Testis (tissue), 3 donors: ENCODE data around the gene KLK13. TPM values are rescaled to one million over a fixed set of nuclear protein-coding genes. Genes with fewer than 3 reads are reported as not detected.

Experiments
- DNase-seq: peaks from one replicate; pipeline ENCODE4 v3.0.0-alpha.2; 2019
- H3K27ac ChIP-seq, 2 donors: fragments of 200-600 bp; sonication (generic); one replicate each; pipeline ENCODE4 v1.5.1; 2019
- H3K27me3 ChIP-seq: fragments of 200-600 bp; sonication (generic); one replicate; pipeline ENCODE4 v1.5.1; 2019
- H3K36me3 ChIP-seq: fragments of 200-600 bp; sonication (generic); one replicate; pipeline ENCODE4 v1.5.1; 2017; ENCODE audit warnings: low read depth; ENCODE audit errors: missing control alignments
- H3K4me1 ChIP-seq: fragments of 200-600 bp; sonication (generic); one replicate; pipeline ENCODE4 v1.5.1; 2019
- H3K4me3 ChIP-seq, 2 donors: fragments of 200-600 bp; sonication (generic); one replicate each; pipeline ENCODE4 v1.5.1; 2017 to 2019
- H3K9me3 ChIP-seq: fragments of 200-600 bp; sonication (generic); one replicate; pipeline ENCODE4 v1.5.1; 2017
- POLR2A ChIP-seq: fragments of 450-650 bp; IDR thresholded peaks from one replicate; pipeline ENCODE4 v1.6.1; 2017; ENCODE audit warnings: antibody characterized with exemption, mild to moderate bottlenecking, moderate library complexity
- WGBS, 2 donors: methylation state at CpG; one replicate each; pipeline ENCODE4 v1.1.5; 2018; 5-methylcytosine and 5-hydroxymethylcytosine counted together
- intact Hi-C: fragments of 100-400 bp; cut with DNase I; formaldehyde crosslinking; loops from one replicate; pipeline ENCODE4 v1.15.1; 2023; ENCODE audit warnings: low total_unique reads
- polyA plus RNA-seq: library from polyadenylated mRNA; stranded (reverse); fragments of 350-450 nt; fragmentation: Illumina TruSeq; extraction: RNeasy Lipid Tissue Mini Kit (QIAGEN cat#74804); gene quantifications from one replicate; pipeline ENCODE4 v1.2.3, GENCODE V29; 2014; ENCODE audit warnings: low read depth, low replicate concordance; ENCODE audit not compliant: insufficient read depth
- total RNA-seq, 2 donors: library from RNA; depleted of rRNA; stranded (reverse); fragments of >200 nt; gene quantifications; one replicate each; pipeline ENCODE4 v1.2.3, GENCODE V29; 2016
- TF ChIP-seq, protein P1 (sequence below), 3 experiments: fragments of 450-650 bp in 2 of 3; fragments of 200-600 bp in 1 of 3; sonication (generic) in 1 of 3; IDR thresholded peaks; one replicate each; pipeline ENCODE4 v1.5.1; 2016 to 2019; ENCODE audit warnings: antibody characterized with exemption in 3 of 3, mild to moderate bottlenecking in 2 of 3, moderate library complexity in 1 of 3

KLK13 gene
- total and polyA plus RNA-seq, 3 donors from 2014 or later = 3.7 to 13.0 (median 7.8) TPM

- no peaks in the 10 kb centered on the region for H3K4me1 ChIP-seq
- no peak for DNase-seq
- no peaks in the 10 kb centered on the region for H3K27me3 ChIP-seq
- intact Hi-C loops = loop anchor here (10.0 kb wide), 1 partner anchor 55 kb away; the partner anchor contains the start of gene KLK11
- WGBS, 2 donors = 54 to 73% methylated on average over 9 to 27 of the region's 27 CpGs
- H3K36me3 ChIP-seq = no peaks in the 10 kb centered on the region
- no peak overlapping the region for H3K4me3 ChIP-seq
- TF ChIP-seq, protein P1, sequence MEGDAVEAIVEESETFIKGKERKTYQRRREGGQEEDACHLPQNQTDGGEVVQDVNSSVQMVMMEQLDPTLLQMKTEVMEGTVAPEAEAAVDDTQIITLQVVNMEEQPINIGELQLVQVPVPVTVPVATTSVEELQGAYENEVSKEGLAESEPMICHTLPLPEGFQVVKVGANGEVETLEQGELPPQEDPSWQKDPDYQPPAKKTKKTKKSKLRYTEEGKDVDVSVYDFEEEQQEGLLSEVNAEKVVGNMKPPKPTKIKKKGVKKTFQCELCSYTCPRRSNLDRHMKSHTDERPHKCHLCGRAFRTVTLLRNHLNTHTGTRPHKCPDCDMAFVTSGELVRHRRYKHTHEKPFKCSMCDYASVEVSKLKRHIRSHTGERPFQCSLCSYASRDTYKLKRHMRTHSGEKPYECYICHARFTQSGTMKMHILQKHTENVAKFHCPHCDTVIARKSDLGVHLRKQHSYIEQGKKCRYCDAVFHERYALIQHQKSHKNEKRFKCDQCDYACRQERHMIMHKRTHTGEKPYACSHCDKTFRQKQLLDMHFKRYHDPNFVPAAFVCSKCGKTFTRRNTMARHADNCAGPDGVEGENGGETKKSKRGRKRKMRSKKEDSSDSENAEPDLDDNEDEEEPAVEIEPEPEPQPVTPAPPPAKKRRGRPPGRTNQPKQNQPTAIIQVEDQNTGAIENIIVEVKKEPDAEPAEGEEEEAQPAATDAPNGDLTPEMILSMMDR (IDR thresholded peaks at IDR 0.05) = no peak
- no peak for TF ChIP-seq POLR2A
- no peak overlapping the region for H3K27ac ChIP-seq
- no peaks in the 10 kb centered on the region for H3K9me3 ChIP-seq
Observed at GRCh38 chr19:51079481-51080110, 14.7 kb upstream of the KLK13 start.

DNA sequence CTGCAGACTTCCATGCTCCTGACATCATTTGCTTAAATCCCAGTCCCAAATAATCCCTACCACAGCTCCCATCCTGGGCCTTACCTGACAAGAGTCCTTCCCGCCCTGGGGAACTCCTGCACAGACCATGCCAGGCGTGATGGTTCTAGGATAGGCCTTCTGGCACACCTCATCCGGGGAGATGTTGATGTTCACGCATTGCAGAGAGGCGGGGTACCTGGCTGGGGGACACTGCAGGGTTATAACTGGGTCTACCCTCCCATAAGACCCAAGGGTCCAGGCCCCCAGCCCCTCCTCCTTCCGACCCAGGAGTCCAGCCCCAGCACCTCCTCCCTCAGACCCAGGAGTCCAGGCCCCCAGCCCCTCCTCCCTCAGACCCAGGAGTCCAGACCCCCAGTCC lies 13.8 kb upstream of the KLK13 start:
- H3K4me1 ChIP-seq = no peaks in the 10 kb centered on the region
- no peaks in the 10 kb centered on the region for H3K9me3 ChIP-seq
- WGBS, 2 donors = 94 to 100% methylated on average over 6 of the region's 6 CpGs
- H3K4me3 ChIP-seq = no peak overlapping the region
- TF ChIP-seq, protein P1 (IDR thresholded peaks at IDR 0.05) = no peak
- TF ChIP-seq POLR2A = no peak
- no peaks in the 10 kb centered on the region for H3K36me3 ChIP-seq
- no peak for DNase-seq
- intact Hi-C loops = no loop called here
- no peak overlapping the region for H3K27ac ChIP-seq
- no peaks in the 10 kb centered on the region for H3K27me3 ChIP-seq

DNA sequence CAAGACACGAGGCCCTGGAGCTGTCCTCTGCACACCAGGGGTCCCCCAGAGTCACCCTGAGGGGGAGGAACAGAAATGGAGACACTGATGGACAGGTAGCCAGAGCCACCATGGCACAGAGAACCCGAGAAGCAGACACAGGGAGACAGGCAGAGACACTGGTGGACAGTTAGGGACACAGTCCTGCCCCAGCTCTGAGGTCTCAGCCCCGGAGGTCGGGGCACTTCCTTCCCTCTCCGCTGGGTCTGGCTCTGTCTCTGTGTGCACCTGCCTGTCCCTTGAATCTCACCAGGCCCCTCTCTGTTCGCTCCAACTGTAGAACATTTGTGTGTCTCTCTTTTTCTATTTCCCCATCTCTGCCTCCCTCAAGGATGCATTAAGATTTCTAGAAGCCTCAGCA lies 13.2 kb upstream of the KLK13 start:
- 77 to 89% methylated on average over 5 to 6 of the region's 6 CpGs for WGBS, 2 donors
- no peaks in the 10 kb centered on the region for H3K9me3 ChIP-seq
- DNase-seq = no peak
- no peaks in the 10 kb centered on the region for H3K4me1 ChIP-seq
- no peak overlapping the region for H3K4me3 ChIP-seq
- H3K27me3 ChIP-seq = no peaks in the 10 kb centered on the region
- H3K36me3 ChIP-seq = no peaks in the 10 kb centered on the region
- intact Hi-C loops = no loop called here
- H3K27ac ChIP-seq = no peak overlapping the region
- TF ChIP-seq POLR2A = no peak
- TF ChIP-seq, protein P1 (IDR thresholded peaks at IDR 0.05) = no peak

DNA sequence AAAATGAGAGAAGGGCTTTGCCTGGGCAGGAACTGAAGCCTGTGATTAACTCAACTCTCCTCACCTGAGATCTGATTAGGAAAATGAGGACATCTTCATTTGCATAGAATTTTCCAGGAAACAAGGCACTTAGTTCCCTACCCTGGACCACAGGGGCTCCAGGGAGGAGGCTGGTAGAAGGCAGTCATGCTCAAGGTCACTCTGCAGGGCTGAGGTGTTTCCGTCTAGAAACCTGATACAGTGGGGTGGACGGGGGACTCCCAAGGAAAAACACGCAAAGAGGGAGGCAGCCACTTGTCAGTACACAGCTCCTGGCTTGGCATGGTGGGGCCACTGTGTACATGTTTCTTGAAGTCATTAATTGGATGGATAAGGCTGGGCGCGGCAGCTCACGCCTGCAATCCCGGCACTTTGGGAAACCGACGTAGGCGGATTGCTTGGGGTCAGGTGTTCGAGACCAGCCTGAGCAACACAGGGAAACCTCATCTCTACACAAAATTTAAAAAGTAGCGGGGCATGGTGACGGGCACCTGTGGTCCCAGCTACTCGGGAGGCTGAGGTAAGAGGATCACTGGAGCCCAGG lies 11.8 kb upstream of the KLK13 start:
- intact Hi-C loops = no loop called here
- no peaks in the 10 kb centered on the region for H3K27me3 ChIP-seq
- WGBS, 2 donors = 80 to 83% methylated on average over 14 of the region's 14 CpGs

DNA sequence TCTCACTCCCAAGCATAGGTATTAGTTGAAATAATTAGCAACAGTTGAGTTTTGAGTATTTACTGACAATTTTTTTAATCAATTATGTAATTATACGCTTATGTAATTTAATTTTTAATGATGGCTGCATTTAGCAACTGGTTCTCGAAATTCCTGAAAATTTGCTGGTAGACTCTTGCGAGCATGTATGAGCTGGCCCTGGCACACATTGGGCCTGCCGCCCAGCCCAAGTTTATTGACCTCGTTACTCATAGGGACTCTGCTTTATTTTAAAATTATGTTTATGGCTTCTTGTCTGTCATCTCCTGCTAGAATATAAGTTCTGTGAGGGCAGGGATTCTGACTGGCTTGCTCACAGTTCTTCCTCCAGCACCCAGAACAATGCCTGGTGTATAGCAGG lies 11.1 kb upstream of the KLK13 start:
- H3K27me3 ChIP-seq = no peaks in the 10 kb centered on the region
- WGBS, 2 donors = 88 to 90% methylated on average over 5 of the region's 5 CpGs
- no peaks in the 10 kb centered on the region for H3K4me1 ChIP-seq
- H3K4me3 ChIP-seq = no peak overlapping the region
- no peak for DNase-seq
- intact Hi-C loops = no loop called here
- TF ChIP-seq, protein P1 (IDR thresholded peaks at IDR 0.05) = no peak
- TF ChIP-seq POLR2A = no peak
- no peaks in the 10 kb centered on the region for H3K36me3 ChIP-seq
- no peak overlapping the region for H3K27ac ChIP-seq
- H3K9me3 ChIP-seq = no peaks in the 10 kb centered on the region

More for the DNA sequence above, 11.8 kb upstream of the KLK13 start:
- no peak for DNase-seq
- TF ChIP-seq POLR2A = no peak
- Histone ChIP-seq H3K36me3 (no peaks in the 10 kb centered on the region), H3K9me3 (no peaks in the 10 kb centered on the region), H3K4me1 (no peaks in the 10 kb centered on the region), H3K27ac (no peak overlapping the region), H3K4me3 (no peak overlapping the region)
